GM21576 (cell line): ENCODE data around the gene WDR38.
A peak's percentile ranks its signal among the peaks of the same experiment; 100 is the strongest.

Experiments used
- ATAC-seq: cut with Tn5 transposase; IDR thresholded peaks from one replicate; pipeline ENCODE4 v1.9.1; 2021; ENCODE audit warnings: mild to moderate bottlenecking, moderate library complexity; ENCODE audit not compliant: unreplicated experiment

WDR38 gene, protein sequence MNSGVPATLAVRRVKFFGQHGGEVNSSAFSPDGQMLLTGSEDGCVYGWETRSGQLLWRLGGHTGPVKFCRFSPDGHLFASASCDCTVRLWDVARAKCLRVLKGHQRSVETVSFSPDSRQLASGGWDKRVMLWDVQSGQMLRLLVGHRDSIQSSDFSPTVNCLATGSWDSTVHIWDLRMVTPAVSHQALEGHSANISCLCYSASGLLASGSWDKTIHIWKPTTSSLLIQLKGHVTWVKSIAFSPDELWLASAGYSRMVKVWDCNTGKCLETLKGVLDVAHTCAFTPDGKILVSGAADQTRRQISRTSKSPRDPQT

DNA sequence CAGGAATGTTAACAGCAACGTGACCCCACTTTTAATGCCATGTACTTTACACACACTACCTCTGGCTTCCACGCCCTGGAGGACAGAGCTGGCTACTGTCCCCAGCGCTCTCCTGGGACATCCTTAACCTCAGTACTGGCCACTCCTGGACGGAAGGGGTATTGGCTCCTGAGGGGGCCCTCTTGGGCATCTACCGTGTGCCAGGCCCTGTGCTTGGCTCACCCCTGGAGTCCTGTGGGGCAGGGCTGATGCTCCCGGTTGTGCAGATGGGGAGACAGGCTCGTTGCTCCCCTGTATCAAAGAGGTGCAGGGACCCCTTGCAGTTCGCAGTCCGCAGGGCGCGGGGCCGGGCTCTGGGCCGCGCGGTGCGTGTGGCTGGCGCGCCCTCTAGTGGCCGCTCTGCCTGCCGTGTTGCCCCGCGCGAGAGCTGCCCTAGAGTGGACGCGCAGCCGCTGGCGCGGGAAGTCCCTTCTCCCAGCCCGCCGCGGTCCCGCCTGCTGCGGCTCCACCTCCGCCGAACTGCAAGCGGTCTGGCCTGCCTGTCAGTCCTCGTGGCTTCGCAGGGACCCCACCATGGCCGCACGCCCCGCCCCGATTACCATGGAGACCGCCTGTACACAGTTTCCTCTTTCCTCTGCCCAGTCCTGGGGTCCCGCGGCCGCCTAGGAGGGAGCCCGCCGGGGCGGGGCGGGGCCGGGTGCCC is at the start of gene WDR38:
TSS of gene WDR38 (plus strand) at position 632 of the 703 bp plus-strand sequence. CDS start 72 bp downstream, outside the sequence.
- ATAC-seq: peak; percentile 61

DNA sequence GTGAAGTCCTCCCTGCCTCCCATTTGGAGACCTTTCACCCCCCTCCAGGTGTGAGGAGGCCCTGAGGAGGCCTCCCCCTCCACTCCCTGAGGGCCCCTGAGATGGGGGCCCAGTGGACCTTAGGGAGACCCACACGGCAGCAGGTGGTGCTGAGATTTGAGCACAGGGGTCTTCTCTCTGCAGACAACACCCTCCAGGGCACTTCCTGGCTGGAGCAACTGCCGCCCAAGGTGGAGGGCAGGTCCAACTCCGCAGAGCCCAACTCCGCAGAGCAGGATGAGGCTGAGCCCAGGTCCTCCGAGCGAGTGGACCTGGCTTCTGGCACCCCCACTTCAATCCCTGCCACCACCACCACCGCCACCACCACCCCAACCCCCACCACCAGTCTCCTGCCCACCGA is 49.3 kb upstream of the WDR38 start:
- no peak for ATAC-seq

DNA sequence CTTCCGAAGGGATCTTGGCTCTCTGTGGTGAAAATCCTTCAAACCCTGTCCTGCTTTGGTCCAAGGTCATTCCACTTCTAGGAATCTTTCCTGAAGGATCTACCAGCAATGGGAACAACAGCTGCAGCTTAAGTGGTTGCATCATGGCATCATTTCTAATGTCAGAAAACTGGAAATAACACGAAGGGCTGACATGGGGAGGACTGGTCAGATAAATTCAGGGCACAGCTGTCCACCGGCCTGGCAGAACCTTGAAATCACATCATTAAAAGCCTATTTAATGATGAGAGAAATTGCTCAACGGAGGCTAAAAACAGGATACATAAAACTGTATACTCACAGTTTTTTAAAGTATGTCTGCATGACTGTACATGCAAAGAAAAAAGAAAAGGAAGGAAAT is 48.1 kb upstream of the WDR38 start:
- ATAC-seq: no peak

DNA sequence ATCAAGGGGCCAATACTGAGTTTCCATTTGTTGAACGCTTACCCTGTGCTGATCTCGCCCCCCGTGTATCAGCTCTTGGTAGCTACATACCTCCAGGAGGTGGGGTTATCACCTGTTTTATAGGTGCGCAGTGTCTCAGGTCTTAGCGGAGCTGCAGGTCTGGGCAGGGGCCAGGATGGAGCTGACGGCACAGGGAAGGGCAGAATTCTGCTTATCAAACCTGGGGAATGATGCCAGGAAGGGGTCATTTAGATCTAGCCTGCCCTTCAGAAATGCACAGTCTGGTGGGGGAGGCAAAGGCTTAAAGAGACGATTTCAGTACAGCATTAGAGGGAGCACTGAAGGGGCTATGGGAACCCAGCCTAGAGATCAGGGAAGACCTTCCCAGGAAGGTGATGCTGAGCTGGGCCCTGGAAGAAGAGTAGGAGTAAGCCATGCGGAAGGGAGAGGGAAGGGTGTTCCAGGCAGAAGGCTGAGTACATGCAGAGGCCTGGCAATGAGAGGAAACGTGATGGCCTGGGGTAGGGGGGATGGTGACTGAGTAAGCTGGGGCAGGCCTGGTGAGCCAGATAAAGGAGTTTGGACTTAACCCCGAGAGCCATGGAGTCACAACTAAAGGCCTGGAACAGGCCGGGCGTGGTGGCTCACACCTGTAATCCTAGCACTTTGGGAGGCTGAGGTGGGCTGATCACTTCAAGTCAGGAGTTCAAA is 44.9 kb upstream of the WDR38 start:
- ATAC-seq: no peak

DNA sequence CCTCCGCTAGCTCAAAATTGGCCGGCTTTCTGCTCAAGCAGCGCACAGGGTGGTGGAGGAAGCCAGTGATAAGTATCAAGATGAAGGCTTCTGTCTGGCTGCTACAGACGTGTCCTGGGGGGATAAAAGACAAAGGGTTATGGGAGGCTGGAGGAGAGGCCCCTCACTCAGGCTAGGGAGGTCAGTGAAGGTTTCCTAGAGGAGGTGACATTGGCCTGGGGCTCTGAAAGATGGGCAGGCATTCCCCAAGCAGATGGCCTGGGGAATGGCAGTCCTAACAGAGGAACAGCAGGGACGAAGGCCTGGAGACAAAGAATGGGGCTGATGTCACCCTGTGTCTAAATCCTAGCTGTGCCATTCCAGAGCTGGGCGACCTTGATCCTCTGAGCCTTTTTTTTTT is 44.0 kb upstream of the WDR38 start:
- no peak for ATAC-seq

DNA sequence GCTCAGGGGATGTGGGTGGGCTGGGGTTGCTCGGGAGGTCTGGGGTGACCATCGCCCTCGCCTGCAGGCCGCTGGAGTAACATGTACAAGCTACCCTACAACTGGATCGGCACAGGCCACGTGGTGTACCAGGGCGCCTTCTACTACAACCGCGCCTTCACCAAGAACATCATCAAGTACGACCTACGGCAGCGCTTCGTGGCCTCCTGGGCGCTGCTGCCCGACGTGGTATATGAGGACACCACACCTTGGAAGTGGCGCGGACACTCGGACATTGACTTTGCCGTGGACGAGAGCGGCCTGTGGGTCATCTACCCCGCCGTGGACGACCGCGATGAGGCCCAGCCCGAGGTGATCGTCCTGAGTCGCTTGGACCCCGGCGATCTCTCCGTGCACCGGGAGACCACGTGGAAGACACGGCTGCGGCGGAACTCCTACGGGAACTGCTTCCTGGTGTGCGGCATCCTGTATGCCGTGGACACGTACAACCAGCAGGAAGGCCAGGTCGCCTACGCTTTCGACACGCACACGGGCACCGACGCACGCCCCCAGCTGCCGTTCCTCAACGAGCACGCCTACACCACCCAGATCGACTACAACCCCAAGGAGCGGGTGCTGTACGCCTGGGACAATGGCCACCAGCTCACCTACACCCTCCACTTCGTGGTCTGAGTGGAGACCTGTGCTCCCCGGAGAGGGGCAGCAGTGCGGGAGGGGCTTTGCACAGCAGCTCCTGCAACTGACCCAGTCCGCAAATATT is 43.3 kb upstream of the WDR38 start:
- ATAC-seq: no peak

DNA sequence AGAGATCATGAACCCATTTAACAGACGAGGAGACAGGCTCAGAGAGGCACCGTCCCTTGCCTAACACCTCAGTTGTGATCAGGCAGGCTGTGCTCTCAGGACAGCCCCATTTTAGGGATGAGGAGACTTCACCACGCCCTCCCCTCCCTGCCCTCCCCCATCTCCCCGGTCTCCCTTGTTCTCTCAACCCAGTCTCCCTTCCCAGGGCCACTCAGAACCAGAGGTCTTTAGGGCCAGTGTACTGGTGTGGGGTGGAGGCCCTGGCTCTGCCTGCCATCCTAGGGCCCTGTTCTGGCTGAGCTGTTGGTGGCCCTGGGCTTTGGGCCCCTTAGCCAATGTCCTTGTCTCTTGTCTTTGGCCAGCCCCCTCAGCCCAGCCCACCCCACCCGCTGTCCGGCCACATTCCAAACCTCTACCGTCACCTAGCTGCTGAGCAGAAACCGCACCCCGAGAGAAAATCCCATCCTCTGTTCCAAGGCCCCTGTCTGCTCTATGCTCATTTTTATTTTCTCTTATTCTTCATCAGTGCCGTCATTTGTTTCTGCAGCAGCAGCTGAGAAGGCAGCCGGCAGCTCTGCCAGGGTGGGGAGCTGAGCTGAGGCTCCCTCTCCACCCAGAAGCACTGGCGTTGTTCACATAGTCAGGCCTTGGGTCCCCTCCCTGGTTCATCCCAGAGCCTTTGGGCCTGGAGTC is 42.5 kb upstream of the WDR38 start:
- ATAC-seq: no peak

DNA sequence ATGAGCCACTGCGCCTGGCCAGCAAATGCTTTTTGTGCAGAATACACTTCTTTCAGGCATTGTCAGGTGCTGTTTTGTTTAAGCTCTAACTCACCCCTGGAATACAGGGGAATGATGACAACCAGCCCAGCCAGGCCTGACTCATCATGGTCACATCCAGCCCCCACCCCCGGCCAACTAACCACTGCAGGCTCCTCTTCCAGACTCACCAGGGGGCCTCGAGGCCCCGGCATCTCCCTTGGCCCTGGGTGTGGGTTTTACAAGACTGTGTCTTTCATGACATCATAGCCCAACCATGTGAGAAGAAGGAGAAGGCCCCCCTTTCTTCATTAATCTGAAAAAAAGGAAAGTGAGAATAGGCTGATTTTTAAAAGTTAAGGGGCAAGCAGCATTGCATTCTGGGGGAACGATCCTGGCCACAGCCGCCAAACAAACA is 40.8 kb upstream of the WDR38 start:
- no peak for ATAC-seq

DNA sequence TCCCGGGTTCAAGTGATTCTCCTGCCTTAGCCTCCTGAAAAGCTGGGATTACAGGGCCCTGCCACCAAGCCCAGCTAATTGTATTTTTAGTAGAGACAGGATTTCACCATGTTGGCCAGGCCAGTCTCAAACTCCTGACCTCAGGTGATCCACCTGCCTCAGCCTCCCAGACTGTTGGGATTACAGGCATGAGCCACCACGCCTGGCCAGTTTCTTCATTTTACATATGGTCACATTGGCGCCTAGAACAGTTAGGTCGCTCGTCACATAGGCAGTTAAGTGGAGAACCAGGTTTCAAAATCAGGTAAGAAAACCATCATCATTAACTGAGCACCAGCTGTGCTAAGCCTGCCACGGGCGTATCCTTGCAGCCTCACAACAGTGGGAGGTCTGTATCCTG is 40.2 kb upstream of the WDR38 start:
- no peak for ATAC-seq

DNA sequence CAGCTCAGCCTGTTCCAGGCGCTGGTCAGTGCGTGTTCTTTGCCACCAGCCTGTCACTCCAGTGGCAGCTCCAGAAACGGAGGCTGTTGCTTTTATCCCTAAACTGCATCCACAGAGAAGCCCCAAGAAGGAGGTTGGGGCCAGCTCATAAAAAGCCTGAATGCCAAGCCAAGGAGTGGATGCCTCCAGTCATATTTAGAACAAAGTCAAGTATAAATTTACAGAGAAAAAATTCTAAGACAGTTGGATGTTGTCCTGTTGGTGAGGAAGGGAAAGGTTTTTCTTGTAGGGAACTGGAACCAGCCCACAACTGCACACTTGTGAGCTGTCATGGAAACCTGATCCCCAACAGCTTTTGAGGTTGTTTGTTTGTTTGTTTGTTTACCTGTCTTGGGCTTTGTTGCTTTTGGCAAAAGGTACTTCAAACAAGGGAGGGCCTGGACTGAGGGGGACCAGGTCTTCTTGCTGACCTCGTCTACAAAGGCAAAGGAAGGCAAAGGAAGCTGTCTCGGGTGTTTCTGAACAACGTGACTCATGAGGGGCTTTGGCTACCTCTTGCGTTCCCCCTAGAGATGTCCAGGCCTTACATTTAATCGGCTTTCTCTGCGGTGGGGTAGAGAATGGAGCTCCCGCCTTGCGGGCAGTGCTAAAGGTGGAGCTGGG is 39.6 kb upstream of the WDR38 start:
- ATAC-seq: no peak

DNA sequence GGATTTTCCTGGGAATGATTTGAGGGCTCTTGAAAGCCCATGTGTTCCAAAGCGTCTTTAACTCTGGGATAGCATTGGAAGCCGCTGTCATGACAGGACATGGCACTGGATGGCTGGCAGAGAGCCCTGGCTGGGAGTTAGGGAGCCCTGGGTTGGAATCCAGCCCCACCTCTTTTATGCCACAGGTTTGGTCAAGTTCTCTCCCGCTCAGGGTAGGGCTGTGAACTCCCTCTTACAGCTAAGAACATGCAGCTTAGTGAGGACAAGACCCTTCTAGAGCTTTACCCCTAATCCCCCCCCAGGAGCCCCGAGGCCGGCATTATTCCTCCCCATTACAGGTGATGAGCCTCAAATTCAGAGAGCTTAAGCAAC is 39.1 kb upstream of the WDR38 start:
- no peak for ATAC-seq

DNA sequence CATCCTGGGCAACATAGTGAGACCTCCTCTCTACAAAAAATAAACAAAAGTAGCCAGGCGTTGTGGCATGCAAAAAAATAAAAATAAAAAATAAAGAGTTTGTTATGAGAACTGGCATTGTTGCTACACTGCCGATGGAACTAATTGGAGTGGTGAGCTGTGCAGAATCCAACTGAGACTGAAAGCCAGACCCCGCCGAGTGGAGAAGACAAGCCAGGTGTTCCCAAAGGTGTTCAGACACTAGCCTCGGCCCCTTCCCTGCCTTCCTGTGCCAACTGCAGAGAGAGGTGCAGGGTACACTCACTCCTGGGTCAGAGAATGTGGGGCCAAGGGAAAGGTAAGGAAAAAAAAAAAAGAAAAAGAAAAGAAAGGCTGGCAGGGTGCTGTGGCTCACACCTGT is 37.7 kb upstream of the WDR38 start:
- no peak for ATAC-seq

DNA sequence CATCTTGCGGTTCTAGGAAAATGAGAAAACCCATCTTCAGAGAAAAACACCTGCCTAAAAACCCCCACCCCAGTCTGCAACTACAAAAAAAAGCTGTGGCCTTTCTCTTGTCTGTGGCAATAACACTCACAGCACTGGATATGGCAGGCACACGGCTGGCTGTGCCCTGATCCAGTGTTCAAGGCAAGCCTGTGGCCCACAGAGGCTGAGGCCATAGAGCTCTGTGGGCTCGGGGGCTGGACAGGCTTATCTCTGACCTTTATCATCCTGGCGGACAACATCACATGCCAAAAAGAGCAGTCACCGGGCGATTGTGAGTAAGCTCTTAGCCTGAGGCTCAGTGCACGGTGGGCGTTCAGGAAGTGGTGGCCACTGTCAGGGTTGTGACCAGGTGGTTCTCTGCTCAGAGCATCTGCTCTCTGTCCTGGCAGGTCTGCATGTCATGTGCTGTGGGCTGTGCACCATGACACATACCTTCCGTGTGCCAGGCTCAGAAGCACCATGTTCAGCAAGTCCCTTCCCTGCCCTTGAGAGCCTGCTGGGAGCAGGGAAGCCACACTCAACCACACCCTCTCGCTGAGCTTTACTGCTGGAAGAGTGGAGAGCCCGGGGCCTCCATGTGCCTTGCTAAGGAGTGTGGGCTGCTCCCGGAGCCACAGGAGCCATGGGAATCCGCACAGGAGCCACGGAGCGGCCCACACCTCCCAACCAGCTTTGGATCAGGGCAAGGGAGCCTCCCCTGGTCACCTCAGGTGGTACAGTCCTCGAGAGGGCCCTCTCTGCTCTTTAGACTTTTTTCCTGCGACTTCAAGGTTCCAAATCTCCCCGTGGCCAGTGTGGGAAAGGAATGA is 34.6 kb upstream of the WDR38 start:
- ATAC-seq: no peak

DNA sequence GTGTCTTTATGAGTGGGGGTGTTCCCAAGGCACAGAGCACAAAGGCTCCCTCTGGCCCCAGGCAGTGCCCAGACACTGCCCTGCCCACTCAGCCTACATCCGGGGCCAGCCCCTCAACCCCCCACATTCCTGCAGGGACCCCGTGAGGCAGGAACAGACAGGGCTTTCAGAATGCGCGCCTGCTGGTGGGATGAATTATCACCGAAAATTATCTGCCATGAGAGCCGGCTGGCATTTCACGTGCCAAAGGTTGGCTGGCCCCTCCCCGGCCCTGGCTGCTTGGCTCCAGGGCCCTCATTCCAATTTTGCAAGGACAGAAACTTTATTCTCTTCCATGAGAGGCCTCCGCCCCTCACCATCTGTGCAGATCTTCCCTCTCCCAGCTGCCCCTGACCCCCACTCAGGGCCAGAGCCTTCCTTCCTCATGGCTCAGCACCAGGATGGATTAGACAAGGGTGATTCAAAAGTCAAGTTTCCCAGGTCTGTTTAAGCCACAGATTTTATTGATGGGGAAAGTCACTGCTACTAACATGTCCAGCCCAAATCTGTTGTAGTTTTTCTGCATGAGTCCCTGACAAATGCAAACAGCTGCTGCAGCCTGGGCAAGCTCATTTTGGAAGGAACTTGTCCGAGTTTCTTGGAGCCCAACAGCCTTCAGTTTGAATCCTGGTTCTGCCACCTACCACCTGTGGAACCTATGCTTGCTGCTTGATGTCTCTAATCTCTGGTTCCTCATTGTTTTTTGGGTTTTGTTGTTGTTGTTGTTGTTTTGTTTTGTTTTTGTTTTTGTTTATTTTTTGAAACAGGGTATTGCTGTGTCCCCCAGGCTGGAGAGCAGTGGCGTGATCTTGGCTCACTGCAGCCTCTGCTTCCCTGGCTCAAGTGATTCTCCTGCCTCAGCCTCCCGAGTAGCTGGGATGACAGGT is 32.3 kb upstream of the WDR38 start:
- ATAC-seq: no peak

DNA sequence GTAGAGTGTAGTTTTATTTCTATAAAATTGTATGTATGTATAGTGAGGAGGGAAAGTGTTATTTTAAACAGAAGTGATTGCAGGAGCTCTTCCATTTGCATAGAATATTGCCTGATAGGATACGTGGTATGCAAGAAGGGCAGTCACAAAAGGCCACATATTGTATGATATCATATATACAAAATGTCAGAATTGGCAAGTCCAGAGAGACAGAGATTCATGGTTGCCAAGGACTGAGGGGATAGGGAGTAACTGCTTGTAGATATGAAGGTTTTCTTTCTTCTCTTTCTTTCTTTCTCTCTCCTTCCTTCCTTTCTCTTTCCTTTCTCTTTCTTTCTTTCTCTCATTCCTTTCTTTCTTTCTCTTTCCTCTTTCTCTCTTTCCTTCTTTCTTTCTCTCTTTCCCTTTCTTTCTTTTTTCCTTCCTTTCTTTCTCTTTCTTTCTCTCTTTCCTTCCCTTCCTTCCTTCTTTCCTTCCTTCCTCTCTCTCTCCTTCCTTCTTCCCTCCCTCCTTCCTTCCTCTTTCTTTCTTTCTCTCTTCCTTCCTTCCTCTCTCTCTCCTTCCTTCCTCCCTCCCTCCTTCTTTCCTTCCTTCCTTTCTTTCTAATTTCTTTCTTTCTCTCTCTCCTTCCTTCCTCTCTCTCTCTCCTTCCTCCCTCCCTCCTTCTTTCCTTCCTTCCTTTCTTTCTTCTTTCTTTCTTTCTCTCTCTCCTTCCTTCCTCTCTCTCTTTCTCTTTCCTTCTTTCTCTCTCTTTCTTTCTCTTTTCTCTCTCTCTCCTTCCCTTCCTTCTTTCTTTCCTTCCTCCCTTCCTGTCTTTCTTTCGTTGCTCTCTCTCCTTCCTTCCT is 24.5 kb upstream of the WDR38 start:
- ATAC-seq: no peak

DNA sequence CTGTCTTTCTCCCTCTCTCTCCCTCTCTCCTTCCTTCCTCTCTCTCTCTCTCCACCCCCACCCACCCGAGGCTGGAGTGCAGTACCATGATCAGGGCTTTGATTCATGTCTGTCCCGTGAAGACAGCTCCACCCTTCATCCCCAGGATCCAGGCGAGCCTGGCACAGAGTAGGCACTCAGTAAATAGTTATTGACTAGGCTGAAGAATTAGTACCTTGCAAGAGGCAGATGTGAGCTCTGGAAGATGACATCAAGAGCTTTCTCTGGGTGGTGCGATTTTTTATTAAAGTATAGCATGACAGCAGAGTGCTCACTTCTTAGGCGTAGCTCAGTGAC is 24.0 kb upstream of the WDR38 start:
- no peak for ATAC-seq

DNA sequence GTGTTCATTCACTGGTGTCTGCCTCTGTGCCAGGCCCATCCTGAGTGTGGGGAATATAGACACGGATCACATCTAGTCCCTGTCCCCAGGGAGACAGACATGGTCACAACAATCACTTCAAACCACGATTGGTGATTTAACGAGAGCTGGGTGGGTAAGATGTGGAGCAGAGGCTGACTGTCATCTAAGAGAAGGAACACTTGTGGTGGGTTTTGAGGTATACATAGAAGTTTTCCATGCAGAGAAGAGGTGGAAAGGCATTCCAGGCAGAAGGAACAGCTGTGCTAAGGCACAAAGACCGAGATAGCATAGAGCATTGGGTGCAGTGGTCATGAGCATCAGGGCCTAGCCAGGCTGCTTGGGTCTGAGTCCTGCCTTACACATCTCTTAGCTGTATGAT is 22.7 kb upstream of the WDR38 start:
- ATAC-seq: no peak
